ENCODE results near the gene P4HA2. TPM values are rescaled to one million over a fixed set of nuclear protein-coding genes. Genes with fewer than 3 reads are reported as not detected.

P4HA2 gene
- total and polyA plus RNA-seq, 2 of the 13 experiments (the other 11 are each of a cell fraction or from before 2014, with no cell fraction given): 37.7 to 126 TPM

GRCh38 chr5:132250547-132250946 lies 22.9 kb upstream of the P4HA2 start (continued):
- no peak for TF ChIP-seq ZNF564 (CRISPR knock-in tag; IDR thresholded peaks at IDR 0.05)
- no peak for TF ChIP-seq ZNF569 (CRISPR knock-in tag; IDR thresholded peaks at IDR 0.05; ENCODE audit: borderline replicate concordance)
- TF ChIP-seq GRHL1 (CRISPR knock-in tag; conservative IDR thresholded peaks at IDR 0.05): no peak
- TF ChIP-seq ZBTB7A (CRISPR knock-in tag; IDR thresholded peaks at IDR 0.05): no peak
- TF ChIP-seq ZUFSP (CRISPR knock-in tag; IDR thresholded peaks at IDR 0.05; ENCODE audit: borderline replicate concordance): no peak
- no peak for TF ChIP-seq NR0B2 (CRISPR knock-in tag; IDR thresholded peaks at IDR 0.05)

- DNase-seq (ENCODE audit: low spot score) (no peak), ATAC-seq (no peak), FAIRE-seq (no peak)
- no peak overlapping the region for H2AFZ ChIP-seq (ENCODE audit: low read length)
- H3K79me2 ChIP-seq (ENCODE audit: insufficient read depth, low read length): no peaks in the 10 kb centered on the region
- no peak overlapping the region for H3K4me2 ChIP-seq (ENCODE audit: low read depth, low read length)
- intact Hi-C loops (cut with micrococcal nuclease; ENCODE audit: unreplicated experiment) (no loop called here), in situ Hi-C loops (cut with HindIII; ENCODE audit: extremely low pct_ligation_motif_present, low pct_unique_long_range_greater_than_20kb) (no loop called here)
- H3K4me1 ChIP-seq (ENCODE audit: insufficient read depth, low read length): no peaks in the 10 kb centered on the region
- no peaks in the 10 kb centered on the region for H3K36me3 ChIP-seq (replicated peaks in 1 of 2; ENCODE audit: control insufficient read depth in 1 of 2, insufficient read depth in 2 of 2, low read length in 2 of 2)
- ChIA-PET POLR2A (no interaction called here), CTCF (ENCODE audit: low intra/inter-chr PET ratio, low total read pairs) (no interaction called here)
- no TSS peak for BruUV-seq (replicated peaks)
- H3K4me3 ChIP-seq (replicated peaks in 1 of 3; ENCODE audit: insufficient read depth in 1 of 3, low read depth in 2 of 3, low read length in 3 of 3): no peak overlapping the region
- H3K9ac ChIP-seq (ENCODE audit: insufficient read depth, low read depth, low read length): no peak overlapping the region
- no peaks in the 10 kb centered on the region for H3K9me3 ChIP-seq (ENCODE audit: low read length)
- H4K20me1 ChIP-seq (ENCODE audit: insufficient read depth, low read length): no peaks in the 10 kb centered on the region; the same call in 1 of the 2 replicates
- no peak overlapping the region for H3K27ac ChIP-seq (ENCODE audit: extremely low read length, insufficient read depth, low read length)
- H3K27me3 ChIP-seq (ENCODE audit: control insufficient read depth in 1 of 2, insufficient read depth in 2 of 2, low read length in 2 of 2): no peaks in the 10 kb centered on the region; a peak in 2 of 5 replicates
- TF ChIP-seq TAF15 (IDR thresholded peaks at IDR 0.05; ENCODE audit: low read depth, low read length, poor library complexity, severe bottlenecking) (no peak), SMAD3 (CRISPR knock-in tag; IDR thresholded peaks at IDR 0.05) (no peak), JUND (CRISPR knock-in tag; IDR thresholded peaks at IDR 0.05) (no peak), LRRFIP1 (CRISPR knock-in tag; conservative IDR thresholded peaks at IDR 0.05) (no peak), HNRNPK (IDR thresholded peaks at IDR 0.05; ENCODE audit: low read depth, low read length, poor library complexity, severe bottlenecking) (no peak), NCOA2 (CRISPR knock-in tag; IDR thresholded peaks at IDR 0.05) (no peak), BATF2 (CRISPR knock-in tag; IDR thresholded peaks at IDR 0.05) (no peak), TBL1XR1 (IDR thresholded peaks at IDR 0.05; ENCODE audit: borderline replicate concordance, low read length, partially characterized antibody) (no peak), NCOA1 (CRISPR knock-in tag; IDR thresholded peaks at IDR 0.05) (no peak), NFE2 (CRISPR knock-in tag; IDR thresholded peaks at IDR 0.05) (no peak)
Measured at GRCh38 chr5:132246806-132247205, 19.2 kb upstream of the P4HA2 start.
